Epidermal melanocyte (primary cell): ENCODE measurements around the gene PPIL6.
"Not testable (repeated sequence)": the region's sequence is repeated elsewhere in the genome, so short reads cannot be mapped to it uniquely, and the experiment has no call there.

Experiments
- DNase-seq: peaks from one replicate; pipeline ENCODE4 v3.0.0; 2011; ENCODE audit warnings: low spot score; ENCODE audit not compliant: insufficient read length

The PPIL6 gene

DNA sequence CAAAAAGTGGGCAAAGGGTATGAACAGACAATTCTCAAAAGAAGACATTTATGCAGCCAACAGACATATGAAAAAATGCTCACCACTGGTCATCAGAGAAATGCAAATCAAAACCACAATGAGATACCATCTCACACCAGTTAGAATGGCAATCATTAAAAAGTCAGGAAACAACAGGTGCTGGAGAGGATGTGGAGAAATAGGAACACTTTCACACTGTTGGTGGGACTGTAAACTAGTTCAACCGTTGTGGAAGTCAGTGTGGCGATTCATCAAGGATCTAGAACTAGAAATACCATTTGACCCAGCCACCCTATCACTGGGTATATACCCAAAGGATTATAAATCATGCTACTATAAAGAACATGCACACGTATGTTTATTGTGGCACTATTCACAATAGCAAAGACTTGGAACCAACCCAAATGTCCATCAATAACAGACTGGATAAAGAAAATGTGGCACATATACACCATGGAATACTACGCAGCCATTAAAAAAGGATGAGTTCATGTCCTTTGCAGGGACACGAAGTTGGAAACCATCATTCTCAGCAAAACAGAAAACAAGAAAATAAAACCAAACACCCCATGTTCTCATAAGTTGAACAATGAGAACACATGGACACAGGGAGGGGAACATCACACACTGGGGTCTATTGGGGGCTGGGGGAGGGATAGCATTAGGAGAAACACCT, 75.9 kb downstream of the PPIL6 start:
- not testable (repeated sequence) for DNase-seq

DNA sequence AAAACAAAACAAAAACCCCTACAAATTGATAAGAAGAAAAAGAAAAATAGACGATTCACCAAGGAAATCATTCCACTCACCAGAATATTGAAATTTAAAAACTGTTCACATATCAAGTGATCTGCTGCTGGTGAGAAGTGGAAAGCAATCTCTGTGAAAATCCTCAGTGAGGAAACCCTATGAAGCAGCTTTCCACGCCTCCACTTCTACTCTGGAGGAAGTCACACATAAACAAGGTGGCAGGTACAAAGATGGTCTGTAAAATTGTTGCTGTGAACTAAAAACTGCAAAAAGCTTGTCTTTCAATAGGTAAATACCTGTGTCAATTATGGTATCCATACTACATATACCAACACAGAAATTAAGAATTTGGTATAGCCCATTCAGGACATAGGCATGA, 76.7 kb downstream of the PPIL6 start:
- no peak for DNase-seq

DNA sequence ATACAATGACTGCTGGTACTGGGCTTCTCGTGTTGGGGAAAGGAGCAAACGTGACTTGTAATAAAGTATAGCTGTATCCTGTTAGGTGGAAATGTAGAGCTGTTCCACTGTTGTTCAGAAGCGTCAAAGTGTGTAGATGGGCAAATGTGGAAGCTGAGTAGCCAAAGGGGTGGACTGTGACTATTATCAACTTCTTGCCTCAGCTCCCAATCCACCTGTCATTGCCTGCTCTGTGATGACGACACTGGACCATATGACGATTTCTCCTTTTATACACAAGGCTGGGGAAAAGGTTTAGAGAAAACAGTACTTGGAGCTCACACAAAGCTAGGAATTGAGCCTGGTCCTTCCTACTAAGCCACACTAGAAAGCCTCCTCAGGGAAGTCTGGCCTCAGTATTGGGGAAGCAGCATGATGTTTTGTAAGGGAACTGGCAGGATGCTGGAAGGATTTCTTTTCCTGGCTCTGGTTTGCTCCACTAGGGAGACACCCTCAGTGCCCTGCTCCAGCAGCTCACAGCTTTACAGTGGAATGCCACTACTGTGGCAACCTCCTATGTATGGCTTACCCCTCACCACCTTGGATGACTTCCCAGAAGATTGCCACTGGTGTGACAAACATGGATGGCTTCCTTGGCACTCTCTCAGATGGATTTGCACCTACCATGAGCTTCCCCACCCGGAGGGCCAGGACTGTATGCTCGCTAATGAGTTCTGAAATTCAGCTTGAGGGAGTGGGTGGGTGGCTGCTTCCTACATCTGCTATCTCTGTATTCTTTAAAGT, 78.1 kb downstream of the PPIL6 start:
- DNase-seq = no peak

DNA sequence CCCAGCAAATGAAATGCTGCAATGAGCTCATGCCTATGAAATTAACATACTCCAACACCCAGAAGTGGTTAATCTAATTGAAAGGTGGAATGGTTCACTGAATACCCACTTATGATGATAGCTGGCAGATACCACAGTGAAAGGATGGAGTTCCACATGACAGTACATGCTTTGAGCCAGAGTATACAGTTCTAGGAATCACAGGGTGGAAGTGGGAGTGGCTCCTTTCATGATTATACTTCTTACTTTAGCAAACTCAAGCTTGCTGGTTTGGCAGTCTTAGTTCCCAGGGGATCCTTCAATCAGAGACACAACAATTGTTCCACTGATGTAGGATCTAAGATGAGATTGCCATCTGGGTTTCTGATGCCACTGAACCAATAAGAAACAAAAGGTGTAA, 79.6 kb downstream of the PPIL6 start:
- DNase-seq = no peak

DNA sequence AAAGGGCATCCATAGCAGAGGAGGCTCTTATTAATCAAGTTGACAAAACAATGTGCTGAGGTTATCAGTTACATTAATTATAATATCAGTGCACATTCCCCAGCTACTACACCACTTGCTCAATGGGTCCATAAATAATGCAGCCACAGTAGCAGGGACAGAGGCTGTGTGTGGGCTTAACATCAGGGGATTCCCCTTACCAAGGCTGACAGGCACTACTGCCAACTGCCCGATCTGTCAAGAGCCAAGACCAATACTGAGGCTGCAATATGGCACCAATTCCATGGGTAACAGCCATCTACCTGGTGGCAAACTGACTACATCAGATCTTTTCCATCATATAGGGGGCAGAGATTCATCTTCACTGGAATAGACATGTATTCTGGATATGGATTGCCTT, 80.1 kb downstream of the PPIL6 start:
- DNase-seq = no peak

DNA sequence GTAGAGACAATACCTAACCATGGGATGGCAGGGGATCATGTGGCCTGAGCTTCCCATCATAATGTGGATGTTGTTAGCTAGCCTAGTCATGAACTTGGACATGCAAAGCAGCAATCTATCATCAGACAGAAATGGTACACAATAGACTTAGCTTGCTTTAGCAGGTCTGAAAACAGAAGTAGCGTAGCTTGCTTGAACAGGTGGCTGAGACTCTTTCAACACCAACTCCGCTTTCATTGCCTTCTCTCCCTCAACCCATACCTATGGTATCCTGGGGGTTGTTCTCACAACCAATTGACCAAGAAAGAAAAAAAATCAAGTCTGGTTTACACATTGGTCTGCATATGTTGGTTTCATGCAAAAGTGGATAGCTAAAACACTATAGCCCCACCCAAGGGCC, 81.2 kb downstream of the PPIL6 start:
- no peak for DNase-seq

DNA sequence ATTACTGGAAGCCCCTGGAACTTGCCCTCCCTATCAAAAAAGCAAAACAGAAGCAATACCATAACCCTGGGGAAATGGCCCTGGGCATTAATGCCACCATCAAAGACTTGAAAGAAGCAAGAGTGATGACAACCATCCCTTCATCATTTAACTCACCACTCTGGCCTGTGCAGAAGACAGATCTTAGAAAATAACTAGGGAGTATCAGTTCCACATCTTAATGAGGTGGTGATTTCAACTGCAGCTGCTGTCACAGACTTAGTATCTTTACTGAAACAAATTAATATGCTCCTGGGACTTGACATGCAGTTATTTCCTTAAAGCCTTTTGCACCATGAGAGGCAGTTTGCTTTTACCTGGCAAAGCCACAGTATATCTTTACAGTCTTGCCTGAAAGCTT, 82.2 kb downstream of the PPIL6 start:
- DNase-seq = no peak

DNA sequence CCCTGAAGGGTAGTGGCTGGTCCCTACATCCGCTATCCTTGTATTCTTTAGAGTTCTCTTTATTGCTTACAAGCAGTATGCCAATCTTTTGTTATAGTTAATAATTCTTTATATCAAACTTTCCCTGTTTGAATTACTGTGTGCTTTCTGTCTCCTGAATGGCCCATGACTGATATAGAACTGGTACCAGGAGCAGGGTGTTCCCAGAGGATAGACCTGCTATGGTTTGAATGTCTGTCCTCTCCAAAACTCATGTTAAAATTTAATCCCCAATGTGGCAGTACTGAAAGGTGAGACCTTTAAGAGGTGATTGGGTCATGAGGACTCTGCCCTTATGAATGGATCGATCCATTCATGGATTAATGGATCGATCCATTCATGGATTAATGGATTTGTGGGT, 84.2 kb downstream of the PPIL6 start:
- no peak for DNase-seq

DNA sequence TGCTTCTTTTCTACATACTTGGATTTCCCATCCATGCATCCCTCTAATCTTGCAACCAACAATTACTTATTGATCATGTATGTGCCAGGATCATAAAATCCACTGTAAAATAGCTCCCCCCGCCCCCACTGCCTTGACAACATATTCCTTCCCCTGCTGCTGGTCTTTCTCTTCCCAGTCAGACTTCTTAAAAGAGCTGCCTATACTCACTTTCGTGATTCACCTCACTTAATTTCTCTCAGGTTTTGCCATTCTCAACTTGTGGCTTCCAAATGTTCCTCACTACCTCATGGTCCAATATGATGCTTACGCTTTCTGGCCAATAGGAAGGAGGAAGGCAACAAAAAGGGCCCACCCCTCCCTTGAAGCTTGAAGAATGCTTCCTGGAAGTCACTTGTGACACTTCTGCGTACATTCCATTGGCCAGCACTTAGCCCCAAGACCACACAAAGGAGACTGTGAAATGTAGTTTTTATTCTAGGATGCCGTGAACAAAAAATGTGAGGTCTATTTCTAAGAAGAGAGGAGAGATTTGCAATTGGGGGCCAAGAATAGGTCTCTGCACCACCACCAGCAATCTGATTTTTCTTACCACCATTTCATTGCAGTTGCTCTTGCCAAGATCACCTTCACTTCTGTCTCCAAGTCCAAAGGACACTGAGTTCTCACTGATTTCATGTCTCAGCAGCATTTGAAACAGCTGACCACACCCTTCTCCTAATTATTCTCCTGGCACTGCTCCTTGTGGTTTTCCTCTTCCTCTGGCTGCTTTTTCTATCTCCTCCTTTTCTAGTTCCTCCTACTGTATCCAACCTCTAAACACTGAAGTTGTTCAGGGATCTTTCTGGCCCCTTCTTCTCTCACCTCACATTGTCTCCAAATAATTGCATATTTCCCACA, 88.9 kb downstream of the PPIL6 start:
- no peak for DNase-seq

DNA sequence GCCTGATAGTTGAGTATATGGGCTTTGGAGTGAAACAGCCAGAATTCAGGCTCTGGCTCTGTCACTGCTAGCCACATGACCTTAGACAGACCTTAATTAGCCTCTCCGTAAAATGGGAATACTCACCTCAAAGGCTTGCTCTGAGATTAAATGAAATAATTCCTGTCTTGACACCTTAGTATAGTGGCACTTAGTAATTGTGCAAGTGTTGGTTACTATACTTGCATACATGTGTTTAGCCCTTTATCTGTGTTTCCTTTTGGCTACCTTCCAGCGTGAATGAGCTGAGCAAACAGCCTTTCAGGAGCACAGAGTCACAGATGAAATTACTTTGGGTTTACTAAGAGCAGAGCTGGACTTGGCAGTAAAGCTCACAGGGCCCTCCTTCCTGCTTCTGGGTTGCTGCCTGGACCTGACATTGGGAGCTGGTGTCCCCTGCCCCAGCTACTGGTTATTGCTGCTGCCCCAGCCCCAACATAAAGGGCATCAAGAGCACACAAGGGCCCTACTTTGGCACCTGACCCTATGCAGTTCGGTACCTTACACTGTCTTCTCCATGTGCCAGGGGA, 90.9 kb downstream of the PPIL6 start:
- DNase-seq = no peak

DNA sequence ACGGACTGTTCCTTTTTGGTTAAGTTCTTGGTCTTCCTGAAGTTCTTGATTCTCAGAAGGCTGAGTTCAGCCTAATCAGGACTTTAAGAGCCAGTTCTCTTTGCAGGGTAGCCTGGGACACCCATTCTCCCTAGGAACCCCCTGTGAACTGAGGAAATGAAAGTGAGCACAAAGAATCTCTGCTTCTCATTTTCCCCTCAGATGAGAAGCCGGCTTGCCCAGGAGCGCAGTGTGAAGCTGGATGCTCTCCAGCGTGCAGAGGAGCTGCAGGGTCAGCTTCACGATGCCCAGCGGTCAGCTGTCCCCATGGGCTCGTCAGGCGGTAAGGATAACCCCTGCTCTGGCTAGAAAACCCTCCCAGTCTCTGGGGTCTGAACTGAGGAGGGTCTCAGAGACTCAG, 92.2 kb downstream of the PPIL6 start:
- no peak for DNase-seq

DNA sequence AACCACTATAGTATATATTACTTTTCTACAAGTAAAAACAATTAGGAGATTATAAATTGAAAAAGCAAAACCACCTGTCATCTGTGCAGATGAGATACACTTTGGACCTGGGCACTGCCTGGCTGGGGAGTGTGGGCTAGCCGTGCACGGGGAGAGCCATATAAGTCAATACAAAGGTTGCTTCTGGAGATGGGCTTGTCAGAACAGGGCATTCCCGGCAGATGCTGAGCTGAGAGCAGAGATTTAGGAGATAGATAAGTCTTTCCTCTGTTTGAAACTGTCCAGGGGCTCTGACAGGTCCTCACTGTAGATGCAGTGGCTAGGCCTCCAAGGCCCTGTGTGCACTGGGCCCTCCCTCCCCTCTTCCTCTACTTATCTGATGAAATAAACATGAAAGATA, 92.6 kb downstream of the PPIL6 start:
- DNase-seq = no peak

DNA sequence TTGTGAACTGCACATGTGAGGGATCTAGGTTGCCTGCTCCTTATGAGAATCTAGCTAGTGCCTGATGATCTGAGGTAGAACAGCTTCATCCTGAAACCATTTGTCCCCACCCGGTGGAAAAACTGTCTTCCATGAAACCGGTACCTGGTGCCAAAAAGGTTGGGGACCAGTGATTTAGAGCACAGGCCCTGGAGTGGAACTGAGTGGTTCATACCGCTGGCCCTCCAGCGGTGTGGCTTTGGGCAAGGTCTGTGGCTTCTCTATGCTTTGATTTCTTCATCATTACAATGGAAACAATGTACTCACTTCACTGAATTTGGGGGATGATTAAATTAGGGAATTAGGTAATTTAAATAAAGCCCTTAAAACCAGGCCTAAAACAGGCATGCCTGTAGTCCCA, 94.4 kb downstream of the PPIL6 start:
- DNase-seq = no peak

DNA sequence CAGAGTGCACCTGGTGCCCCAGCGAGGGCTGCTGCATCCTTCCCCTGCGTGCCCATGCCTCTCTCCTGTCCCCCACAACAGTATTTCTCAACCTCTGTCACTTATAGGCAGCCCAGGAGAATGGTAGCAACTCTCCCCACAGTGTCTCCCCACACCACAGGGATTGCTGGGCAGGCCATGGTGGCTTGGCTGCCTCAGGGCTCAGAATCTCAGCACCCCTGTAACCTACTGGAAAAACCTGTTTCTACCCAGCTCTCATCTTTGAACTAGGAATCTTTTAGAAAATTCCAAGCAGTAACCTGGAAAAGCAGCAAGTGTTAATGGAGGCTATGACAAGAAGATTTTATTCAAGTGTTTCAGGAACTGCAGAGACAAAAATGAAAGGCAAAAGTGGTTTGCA, 96.2 kb downstream of the PPIL6 start:
- DNase-seq = no peak

DNA sequence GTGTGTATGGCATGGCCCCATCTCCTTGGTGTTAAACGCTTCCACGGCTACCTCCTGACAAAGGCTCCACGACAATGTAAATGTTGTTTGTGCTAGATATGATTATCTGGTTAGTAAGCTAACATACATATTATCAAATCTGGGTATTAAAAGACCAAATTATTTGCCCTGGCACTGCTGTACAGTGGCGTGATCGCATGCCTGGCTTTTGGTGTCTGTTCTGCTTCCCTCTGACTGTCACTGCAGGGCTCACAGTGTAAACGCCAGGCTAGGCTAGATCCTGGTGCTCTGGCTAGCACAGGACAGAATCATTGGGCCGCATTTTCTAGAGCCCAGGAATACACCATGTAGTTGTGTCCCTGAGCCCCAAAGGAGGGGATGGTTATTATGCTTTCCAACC, 96.9 kb downstream of the PPIL6 start:
- DNase-seq = no peak

DNA sequence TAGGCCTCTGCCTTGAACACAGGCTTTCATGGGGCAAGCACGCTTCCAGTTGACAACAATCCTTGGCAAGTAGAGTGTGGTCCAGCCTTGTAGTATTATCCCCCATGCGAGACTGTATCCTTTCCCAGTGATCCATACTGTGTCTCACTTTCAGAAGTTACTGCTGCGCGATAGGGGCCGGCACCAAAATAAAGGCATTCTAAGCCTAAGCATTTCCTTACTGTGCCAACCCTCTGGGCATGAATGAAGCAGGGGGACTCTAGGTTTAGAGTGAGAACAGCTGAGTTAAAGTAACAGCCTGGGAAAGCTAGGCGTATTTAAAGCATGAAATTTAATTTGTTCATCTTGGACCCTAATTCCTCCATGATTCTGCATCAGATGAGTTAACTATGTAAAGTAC, 97.5 kb downstream of the PPIL6 start:
- DNase-seq = no peak

DNA sequence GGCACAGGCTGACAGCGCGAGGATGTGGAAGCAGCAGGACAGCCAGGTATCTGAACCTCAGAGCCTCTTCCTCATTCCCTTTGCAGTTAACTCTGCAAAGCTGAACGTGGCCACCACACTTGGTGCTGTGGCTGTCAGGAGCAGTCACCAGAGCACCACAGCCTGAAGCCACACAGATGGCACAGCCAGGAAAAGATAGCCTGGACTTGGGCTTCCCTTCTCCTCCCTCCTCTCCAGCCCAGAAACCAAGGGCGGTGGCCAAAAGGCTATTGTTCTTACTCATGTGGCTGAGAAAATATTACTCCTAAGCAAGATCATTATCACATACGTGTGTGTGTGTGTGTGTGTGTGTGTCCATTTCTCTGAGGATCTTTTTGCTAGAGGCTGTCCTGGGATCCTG, 97.9 kb downstream of the PPIL6 start:
- no peak for DNase-seq

DNA sequence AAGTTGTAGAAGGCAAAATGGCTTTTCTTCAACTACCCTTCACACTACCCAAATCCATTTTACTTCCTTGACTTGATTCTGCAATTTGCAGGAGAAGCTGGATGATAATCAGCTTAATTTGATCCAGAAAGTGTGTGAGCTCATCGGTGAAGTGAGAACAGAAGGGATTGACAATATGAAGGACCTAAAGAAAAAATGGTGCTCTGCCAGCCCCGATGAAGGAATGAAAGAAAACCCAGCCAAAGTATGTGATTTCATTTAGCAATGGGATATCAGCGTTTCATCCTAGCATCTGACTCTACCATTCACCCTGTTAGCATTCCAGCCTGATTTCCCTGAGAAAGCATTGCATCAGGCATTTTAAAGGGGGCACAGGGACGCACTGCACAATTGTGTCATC, 99.6 kb downstream of the PPIL6 start:
- no peak for DNase-seq
